Liver (tissue), 9 donors: Measurements from ENCODE around the gene ZBTB7A. TPM values are rescaled to one million over a fixed set of nuclear protein-coding genes. Genes with fewer than 3 reads are reported as not detected.
A peak's percentile ranks its signal among the peaks of the same experiment; 100 is the strongest.

Experiments
- DNase-seq: peaks from one replicate; pipeline ENCODE4 v3.0.0-alpha.2; 2017; ENCODE audit warnings: low spot score
- H3K27ac ChIP-seq, 2 donors: one replicate each; pipeline ENCODE4 v1.7.0; 2013; ENCODE audit warnings: inconsistent platforms in 2 of 2, low read length in 2 of 2, control low read depth in 1 of 2, low read depth in 1 of 2, mild to moderate bottlenecking in 1 of 2
- H3K27me3 ChIP-seq, 4 donors: one replicate each; pipeline versions ENCODE4 v1.6.1 to v1.7.0; 2013; ENCODE audit warnings: low read length in 3 of 4, inconsistent platforms in 1 of 4, mild to moderate bottlenecking in 1 of 4, moderate library complexity in 1 of 4; ENCODE audit not compliant: control insufficient read depth in 4 of 4, insufficient read depth in 4 of 4
- H3K36me3 ChIP-seq, 4 donors: one replicate each; pipeline versions ENCODE4 v1.6.1 to v1.7.0; 2013; ENCODE audit warnings: low read length in 3 of 4, mild to moderate bottlenecking in 3 of 4, low read depth in 1 of 4, moderate library complexity in 1 of 4; ENCODE audit not compliant: control insufficient read depth in 4 of 4, insufficient read depth in 3 of 4
- H3K4me1 ChIP-seq, 4 donors: one replicate each; pipeline versions ENCODE4 v1.6.1 to v1.7.0; 2013; ENCODE audit warnings: low read length in 3 of 4, mild to moderate bottlenecking in 3 of 4, moderate library complexity in 1 of 4; ENCODE audit not compliant: control insufficient read depth in 4 of 4, insufficient read depth in 4 of 4
- H3K4me3 ChIP-seq, 3 donors: one replicate each; pipeline versions ENCODE4 v1.6.1 to v1.7.0; 2013; ENCODE audit warnings: low read length in 3 of 3, control low read depth in 1 of 3, low read depth in 1 of 3, mild to moderate bottlenecking in 1 of 3
- H3K9ac ChIP-seq, 2 donors: one replicate each; pipeline ENCODE4 v1.7.0; 2013; ENCODE audit warnings: low read length in 2 of 2, mild to moderate bottlenecking in 2 of 2, moderate library complexity in 2 of 2, control low read depth in 1 of 2, low read depth in 1 of 2
- H3K9me3 ChIP-seq, 4 donors: one replicate each; pipeline versions ENCODE4 v1.6.1 to v1.7.0; 2013; ENCODE audit warnings: low read length in 3 of 4; ENCODE audit not compliant: control insufficient read depth in 4 of 4
- CTCF ChIP-seq: fragments of 150-350 bp; IDR thresholded peaks from 2 replicates; pipeline ENCODE4 v1.5.1; 2017; ENCODE audit warnings: improper control_type of control experiment, low read depth, low read length; ENCODE audit not compliant: missing input control
- EGR1 ChIP-seq, 2 donors: IDR thresholded peaks; 2 replicates each; pipeline ENCODE4 v1.6.1; 2016 to 2018; ENCODE audit warnings: antibody characterized with exemption in 2 of 2, low read depth in 2 of 2
- FOXA1 ChIP-seq: IDR thresholded peaks from 2 replicates; pipeline ENCODE4 v1.6.1; 2016; ENCODE audit warnings: antibody characterized with exemption
- FOXA2 ChIP-seq: IDR thresholded peaks from 2 replicates; pipeline ENCODE4 v1.6.1; 2016; ENCODE audit warnings: antibody characterized with exemption
- GABPA ChIP-seq, 2 donors: IDR thresholded peaks in 1 of 2; conservative IDR thresholded peaks in 1 of 2; 2 replicates each; pipeline ENCODE4 v1.6.1; 2016; ENCODE audit warnings: antibody characterized with exemption in 2 of 2, mild to moderate bottlenecking in 1 of 2, moderate library complexity in 1 of 2
- HNF4A ChIP-seq, 2 donors: conservative IDR thresholded peaks; 2 replicates each; pipeline ENCODE4 v1.6.1; 2016; ENCODE audit warnings: antibody characterized with exemption in 2 of 2, mild to moderate bottlenecking in 2 of 2
- HNF4G ChIP-seq: IDR thresholded peaks from 2 replicates; pipeline ENCODE4 v1.6.1; 2016; ENCODE audit warnings: antibody characterized with exemption
- JUND ChIP-seq, 2 donors: IDR thresholded peaks; 2 replicates each; pipeline ENCODE4 v1.6.1; 2016; ENCODE audit warnings: antibody characterized with exemption in 2 of 2
- NR2F2 ChIP-seq: IDR thresholded peaks from 2 replicates; pipeline ENCODE4 v1.6.1; 2016; ENCODE audit warnings: antibody characterized with exemption
- RAD21 ChIP-seq, 2 donors: IDR thresholded peaks; 2 replicates each; pipeline ENCODE4 v1.6.1; 2016; ENCODE audit warnings: antibody characterized with exemption in 2 of 2, mild to moderate bottlenecking in 2 of 2
- RXRA ChIP-seq, 2 donors: IDR thresholded peaks; 2 replicates each; pipeline ENCODE4 v1.6.1; 2017 to 2018; ENCODE audit warnings: antibody characterized with exemption in 2 of 2, mild to moderate bottlenecking in 1 of 2
- SP1 ChIP-seq: IDR thresholded peaks from 2 replicates; pipeline ENCODE4 v1.6.1; 2018; ENCODE audit warnings: antibody characterized with exemption, mild to moderate bottlenecking
- TAF1 ChIP-seq: conservative IDR thresholded peaks from 2 replicates; pipeline ENCODE4 v1.6.1; 2016; ENCODE audit warnings: antibody characterized with exemption, mild to moderate bottlenecking
- YY1 ChIP-seq: IDR thresholded peaks from 2 replicates; pipeline ENCODE4 v1.6.1; 2016; ENCODE audit warnings: antibody characterized with exemption, mild to moderate bottlenecking
- WGBS: extraction: QIAGEN DNeasy Blood & Tissue Kit; methylation state at CpG from one replicate; pipeline ENCODE4 v1.1.7; 2013; 5-methylcytosine and 5-hydroxymethylcytosine counted together
- polyA plus RNA-seq, 2 donors: library from polyadenylated mRNA; stranded (reverse) in 1 of 2; unstranded in 1 of 2; fragments of 200-250 nt in 1 of 2; fragments of >200 nt in 1 of 2; fragmentation: Nextera tagmentation in 1 of 2; extraction: Ambion mirVana in 1 of 2; gene quantifications; one replicate each; pipeline versions ENCODE4 v1.2.1 to v1.2.3, GENCODE V29; 2013 to 2015
- total RNA-seq, 2 donors: library from RNA; depleted of rRNA; stranded (reverse); fragments of >200 nt; gene quantifications; one replicate each; pipeline ENCODE4 v1.2.3, GENCODE V29; 2014
- TF ChIP-seq, protein P1 (sequence below): IDR thresholded peaks from 2 replicates; pipeline ENCODE4 v1.6.1; 2016; ENCODE audit warnings: antibody characterized with exemption
- TF ChIP-seq, protein P2 (sequence below): IDR thresholded peaks from 2 replicates; pipeline ENCODE4 v1.6.1; 2016; ENCODE audit warnings: antibody characterized with exemption, mild to moderate bottlenecking
- TF ChIP-seq, protein P3 (sequence below): IDR thresholded peaks from 2 replicates; pipeline ENCODE4 v1.6.1; 2016; ENCODE audit warnings: antibody characterized with exemption
- TF ChIP-seq, protein P4 (sequence below): IDR thresholded peaks from 2 replicates; pipeline ENCODE4 v1.6.1; 2016; ENCODE audit warnings: antibody characterized with exemption
- donor health status: healthy.
- donor health status: healthy.
- donor health status: healthy.
- donor health status: healthy.
- donor health status: healthy.

ZBTB7A gene
- total and polyA plus RNA-seq, 4 donors: 2.9 to 28.9 (median 17.6) TPM

- H3K4me3 ChIP-seq: peak overlapping the region in 2 of 3 donors; percentile 0 to 46
- peaks cover 42 to 69% (median 53%) of the 10 kb centered on the region in 4 donors for H3K4me1 ChIP-seq
- TF ChIP-seq, protein P1, sequence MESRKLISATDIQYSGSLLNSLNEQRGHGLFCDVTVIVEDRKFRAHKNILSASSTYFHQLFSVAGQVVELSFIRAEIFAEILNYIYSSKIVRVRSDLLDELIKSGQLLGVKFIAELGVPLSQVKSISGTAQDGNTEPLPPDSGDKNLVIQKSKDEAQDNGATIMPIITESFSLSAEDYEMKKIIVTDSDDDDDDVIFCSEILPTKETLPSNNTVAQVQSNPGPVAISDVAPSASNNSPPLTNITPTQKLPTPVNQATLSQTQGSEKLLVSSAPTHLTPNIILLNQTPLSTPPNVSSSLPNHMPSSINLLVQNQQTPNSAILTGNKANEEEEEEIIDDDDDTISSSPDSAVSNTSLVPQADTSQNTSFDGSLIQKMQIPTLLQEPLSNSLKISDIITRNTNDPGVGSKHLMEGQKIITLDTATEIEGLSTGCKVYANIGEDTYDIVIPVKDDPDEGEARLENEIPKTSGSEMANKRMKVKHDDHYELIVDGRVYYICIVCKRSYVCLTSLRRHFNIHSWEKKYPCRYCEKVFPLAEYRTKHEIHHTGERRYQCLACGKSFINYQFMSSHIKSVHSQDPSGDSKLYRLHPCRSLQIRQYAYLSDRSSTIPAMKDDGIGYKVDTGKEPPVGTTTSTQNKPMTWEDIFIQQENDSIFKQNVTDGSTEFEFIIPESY: no peak
- TF ChIP-seq CTCF (no peak), RXRA (IDR thresholded peaks at IDR 0.05) (no peak), FOXA1 (no peak)
- TF ChIP-seq, protein P2, sequence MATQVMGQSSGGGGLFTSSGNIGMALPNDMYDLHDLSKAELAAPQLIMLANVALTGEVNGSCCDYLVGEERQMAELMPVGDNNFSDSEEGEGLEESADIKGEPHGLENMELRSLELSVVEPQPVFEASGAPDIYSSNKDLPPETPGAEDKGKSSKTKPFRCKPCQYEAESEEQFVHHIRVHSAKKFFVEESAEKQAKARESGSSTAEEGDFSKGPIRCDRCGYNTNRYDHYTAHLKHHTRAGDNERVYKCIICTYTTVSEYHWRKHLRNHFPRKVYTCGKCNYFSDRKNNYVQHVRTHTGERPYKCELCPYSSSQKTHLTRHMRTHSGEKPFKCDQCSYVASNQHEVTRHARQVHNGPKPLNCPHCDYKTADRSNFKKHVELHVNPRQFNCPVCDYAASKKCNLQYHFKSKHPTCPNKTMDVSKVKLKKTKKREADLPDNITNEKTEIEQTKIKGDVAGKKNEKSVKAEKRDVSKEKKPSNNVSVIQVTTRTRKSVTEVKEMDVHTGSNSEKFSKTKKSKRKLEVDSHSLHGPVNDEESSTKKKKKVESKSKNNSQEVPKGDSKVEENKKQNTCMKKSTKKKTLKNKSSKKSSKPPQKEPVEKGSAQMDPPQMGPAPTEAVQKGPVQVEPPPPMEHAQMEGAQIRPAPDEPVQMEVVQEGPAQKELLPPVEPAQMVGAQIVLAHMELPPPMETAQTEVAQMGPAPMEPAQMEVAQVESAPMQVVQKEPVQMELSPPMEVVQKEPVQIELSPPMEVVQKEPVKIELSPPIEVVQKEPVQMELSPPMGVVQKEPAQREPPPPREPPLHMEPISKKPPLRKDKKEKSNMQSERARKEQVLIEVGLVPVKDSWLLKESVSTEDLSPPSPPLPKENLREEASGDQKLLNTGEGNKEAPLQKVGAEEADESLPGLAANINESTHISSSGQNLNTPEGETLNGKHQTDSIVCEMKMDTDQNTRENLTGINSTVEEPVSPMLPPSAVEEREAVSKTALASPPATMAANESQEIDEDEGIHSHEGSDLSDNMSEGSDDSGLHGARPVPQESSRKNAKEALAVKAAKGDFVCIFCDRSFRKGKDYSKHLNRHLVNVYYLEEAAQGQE: no peak
- peak overlapping the region; percentile 86 to 94 for H3K27ac ChIP-seq
- 47% methylated on average over 16 of the region's 16 CpGs for WGBS
- H3K9me3 ChIP-seq: no peaks in the 10 kb centered on the region
- DNase-seq: no peak
- peaks cover 0 to 4% (median 0%) of the 10 kb centered on the region in 4 donors for H3K36me3 ChIP-seq
- peak overlapping the region in 1 of 2 donors; percentile 14 for H3K9ac ChIP-seq
- H3K27me3 ChIP-seq: no peaks in the 10 kb centered on the region
Measured at GRCh38 chr19:4060621-4061177, 6.0 kb downstream of the ZBTB7A start.

GRCh38 chr19:4059891-4060620 is 6.6 kb downstream of the ZBTB7A start:
- peak overlapping the region in 1 of 2 donors; percentile 14 for H3K9ac ChIP-seq
- WGBS: 52% methylated on average over 42 of the region's 42 CpGs
- no peak for DNase-seq
- TF ChIP-seq, protein P3, sequence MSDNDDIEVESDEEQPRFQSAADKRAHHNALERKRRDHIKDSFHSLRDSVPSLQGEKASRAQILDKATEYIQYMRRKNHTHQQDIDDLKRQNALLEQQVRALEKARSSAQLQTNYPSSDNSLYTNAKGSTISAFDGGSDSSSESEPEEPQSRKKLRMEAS: no peak
- TF ChIP-seq SP1 (no peak), YY1 (no peak), RAD21 (IDR thresholded peaks at IDR 0.05) (no peak), FOXA2 (no peak), HNF4G (no peak), CTCF (no peak), HNF4A (conservative IDR thresholded peaks at IDR 0.05) (no peak), EGR1 (IDR thresholded peaks at IDR 0.05; ENCODE audit: low read depth in 2 of 2) (no peak), TAF1 (no peak), NR2F2 (no peak), JUND (IDR thresholded peaks at IDR 0.05) (no peak), FOXA1 (no peak), GABPA (IDR thresholded peaks at IDR 0.05 in 1 of 2, conservative IDR thresholded peaks at IDR 0.05 in 1 of 2) (no peak)
- TF ChIP-seq, protein P1: no peak
- TF ChIP-seq, protein P4, sequence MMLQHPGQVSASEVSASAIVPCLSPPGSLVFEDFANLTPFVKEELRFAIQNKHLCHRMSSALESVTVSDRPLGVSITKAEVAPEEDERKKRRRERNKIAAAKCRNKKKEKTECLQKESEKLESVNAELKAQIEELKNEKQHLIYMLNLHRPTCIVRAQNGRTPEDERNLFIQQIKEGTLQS: no peak

More at GRCh38 chr19:4059891-4060620, 6.6 kb downstream of the ZBTB7A start:
- no peaks in the 10 kb centered on the region for H3K9me3 ChIP-seq
- peak overlapping the region; percentile 86 to 94 for H3K27ac ChIP-seq
- peaks cover 0 to 6% (median 1%) of the 10 kb centered on the region in 4 donors for H3K36me3 ChIP-seq
- H3K27me3 ChIP-seq: no peaks in the 10 kb centered on the region
- peak overlapping the region in 1 of 3 donors; percentile 46 for H3K4me3 ChIP-seq
- H3K4me1 ChIP-seq: peaks cover 42 to 69% (median 53%) of the 10 kb centered on the region in 4 donors
